MM.1S (cell line): Measurements from ENCODE around the gene TRAF3IP1.

ENCODE experiments used
- DNase-seq: peaks from one replicate; pipeline ENCODE4 v3.0.0-alpha.2; 2015
- H2AFZ ChIP-seq: fragments of 300-600 bp; sonication (generic); 2 replicates; pipeline ENCODE4 v1.6.0; 2016; ENCODE audit warnings: antibody characterized with exemption, low read length
- H3F3A ChIP-seq: fragments of 300-600 bp; sonication (generic); 2 replicates; pipeline ENCODE4 v1.6.1; 2016; ENCODE audit warnings: mild to moderate bottlenecking, antibody characterized with exemption, low read length, moderate library complexity, mixed read lengths; ENCODE audit not compliant: insufficient read depth
- H3K27ac ChIP-seq: fragments of 300-600 bp; sonication (generic); 2 replicates; pipeline ENCODE4 v1.5.1; 2016; ENCODE audit warnings: mild to moderate bottlenecking, low read length
- H3K27me3 ChIP-seq: fragments of 300-600 bp; sonication (generic); replicated peaks from 2 replicates; pipeline ENCODE4 v1.6.0; 2016; ENCODE audit warnings: low read length; ENCODE audit not compliant: insufficient read depth
- H3K36me3 ChIP-seq: fragments of 300-600 bp; sonication (generic); replicated peaks from 2 replicates; pipeline ENCODE4 v1.6.1; 2016; ENCODE audit warnings: mild to moderate bottlenecking, low read length, mixed read lengths; ENCODE audit not compliant: insufficient read depth
- H3K4me1 ChIP-seq: fragments of 300-600 bp; sonication (generic); 2 replicates; pipeline ENCODE4 v1.6.1; 2016; ENCODE audit warnings: low read length, mixed read lengths
- H3K4me2 ChIP-seq: fragments of 300-600 bp; sonication (generic); 2 replicates; pipeline ENCODE4 v1.6.0; 2016; ENCODE audit warnings: low read depth, low read length
- H3K4me3 ChIP-seq: fragments of 300-600 bp; sonication (generic); 2 replicates; pipeline ENCODE4 v1.5.1; 2016; ENCODE audit warnings: low read length, mixed read lengths
- H3K79me2 ChIP-seq: fragments of 300-600 bp; sonication (generic); 2 replicates; pipeline ENCODE4 v1.6.1; 2016; ENCODE audit warnings: mixed run types, low read length, mixed read lengths
- H3K9ac ChIP-seq: fragments of 300-600 bp; sonication (generic); 2 replicates; pipeline ENCODE4 v1.6.1; 2016; ENCODE audit warnings: low read length, mixed read lengths
- H3K9me2 ChIP-seq: fragments of 300-600 bp; sonication (generic); replicated peaks from 2 replicates; pipeline ENCODE4 v1.6.1; 2016; ENCODE audit warnings: mild to moderate bottlenecking, low read length, mixed read lengths; ENCODE audit not compliant: insufficient read depth
- H3K9me3 ChIP-seq: fragments of 300-600 bp; sonication (generic); replicated peaks from 2 replicates; pipeline ENCODE4 v1.6.1; 2016; ENCODE audit warnings: mild to moderate bottlenecking, low read length, mixed read lengths; ENCODE audit not compliant: insufficient read depth
- H4K20me1 ChIP-seq: fragments of 300-600 bp; sonication (generic); 2 replicates; pipeline ENCODE4 v1.6.1; 2016; ENCODE audit warnings: mild to moderate bottlenecking, low read length, moderate library complexity, mixed read lengths; ENCODE audit not compliant: insufficient read depth
- EZH2 ChIP-seq: fragments of 300-600 bp; sonication (generic); optimal IDR thresholded peaks from 2 replicates; pipeline ENCODE3; 2017; ENCODE audit warnings: low read depth, mild to moderate bottlenecking, antibody characterized with exemption, low read length, mixed read lengths
- EZH2phosphoT487 ChIP-seq: fragments of 300-600 bp; sonication (generic); IDR thresholded peaks from 2 replicates; pipeline ENCODE4 v1.6.1; 2018; ENCODE audit warnings: antibody characterized with exemption, low read length
- TF ChIP-seq, protein P1 (sequence below): fragments of 300-600 bp; sonication (generic); IDR thresholded peaks from 2 replicates; pipeline ENCODE4 v1.5.1; 2016; ENCODE audit warnings: antibody characterized with exemption, low read length, mixed read lengths

TRAF3IP1 gene

DNA sequence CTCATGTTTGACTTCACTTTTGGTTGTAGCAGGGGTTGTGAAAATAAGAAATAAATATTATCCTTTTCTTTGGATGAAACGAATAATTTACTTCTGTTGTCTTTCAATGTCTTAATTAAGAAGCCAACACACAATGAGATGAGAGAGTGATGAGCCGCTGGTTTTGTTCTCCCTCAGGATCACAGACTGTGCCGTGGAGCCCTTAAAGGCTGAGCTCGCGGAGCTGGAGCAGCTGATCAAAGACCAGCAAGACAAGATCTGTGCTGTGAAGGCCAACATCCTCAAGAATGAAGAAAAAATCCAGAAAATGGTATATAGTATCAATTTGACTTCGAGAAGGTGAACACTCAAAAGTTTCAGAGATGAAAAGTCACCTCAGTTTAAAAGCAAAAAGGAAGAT is 78.3 kb downstream of the TRAF3IP1 start:
- Histone ChIP-seq H3K27me3 (no peaks in the 10 kb centered on the region), H3K36me3 (no peaks in the 10 kb centered on the region), H4K20me1 (no peaks in the 10 kb centered on the region), H3K4me3 (no peak overlapping the region), H3K9ac (no peak overlapping the region), H3K9me2 (no peaks in the 10 kb centered on the region), H3F3A (no peaks in the 10 kb centered on the region), H2AFZ (no peak overlapping the region), H3K4me2 (no peak overlapping the region), H3K4me1 (no peaks in the 10 kb centered on the region), H3K27ac (no peak overlapping the region), H3K9me3 (no peaks in the 10 kb centered on the region), H3K79me2 (no peaks in the 10 kb centered on the region)
- TF ChIP-seq, protein P1, sequence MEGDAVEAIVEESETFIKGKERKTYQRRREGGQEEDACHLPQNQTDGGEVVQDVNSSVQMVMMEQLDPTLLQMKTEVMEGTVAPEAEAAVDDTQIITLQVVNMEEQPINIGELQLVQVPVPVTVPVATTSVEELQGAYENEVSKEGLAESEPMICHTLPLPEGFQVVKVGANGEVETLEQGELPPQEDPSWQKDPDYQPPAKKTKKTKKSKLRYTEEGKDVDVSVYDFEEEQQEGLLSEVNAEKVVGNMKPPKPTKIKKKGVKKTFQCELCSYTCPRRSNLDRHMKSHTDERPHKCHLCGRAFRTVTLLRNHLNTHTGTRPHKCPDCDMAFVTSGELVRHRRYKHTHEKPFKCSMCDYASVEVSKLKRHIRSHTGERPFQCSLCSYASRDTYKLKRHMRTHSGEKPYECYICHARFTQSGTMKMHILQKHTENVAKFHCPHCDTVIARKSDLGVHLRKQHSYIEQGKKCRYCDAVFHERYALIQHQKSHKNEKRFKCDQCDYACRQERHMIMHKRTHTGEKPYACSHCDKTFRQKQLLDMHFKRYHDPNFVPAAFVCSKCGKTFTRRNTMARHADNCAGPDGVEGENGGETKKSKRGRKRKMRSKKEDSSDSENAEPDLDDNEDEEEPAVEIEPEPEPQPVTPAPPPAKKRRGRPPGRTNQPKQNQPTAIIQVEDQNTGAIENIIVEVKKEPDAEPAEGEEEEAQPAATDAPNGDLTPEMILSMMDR = no peak
- TF ChIP-seq EZH2phosphoT487 (no peak), EZH2 (no peak)
- DNase-seq = no peak

DNA sequence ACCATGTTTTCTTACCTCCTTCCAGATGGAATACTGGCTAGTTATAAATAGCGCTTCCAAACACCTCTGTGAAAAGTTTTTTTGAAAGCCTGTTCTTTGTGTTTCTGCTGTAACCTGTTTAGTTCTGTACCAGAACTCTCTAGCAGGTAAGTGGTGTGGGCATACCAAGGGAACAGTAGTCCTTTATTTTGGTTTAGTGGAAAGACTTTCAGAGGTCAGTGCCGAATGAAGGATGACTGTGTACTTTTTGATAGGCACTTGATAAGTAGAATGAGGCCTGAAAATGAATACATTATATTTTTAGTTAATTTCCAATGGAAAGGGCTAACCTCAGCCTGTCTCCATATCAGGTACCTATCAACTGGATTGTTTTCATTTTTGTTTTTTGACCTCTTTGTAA is 78.8 kb downstream of the TRAF3IP1 start:
- no peak overlapping the region for H3K4me2 ChIP-seq
- TF ChIP-seq EZH2 (no peak), EZH2phosphoT487 (no peak)
- TF ChIP-seq, protein P1 = no peak
- no peaks in the 10 kb centered on the region for H3K9me3 ChIP-seq
- no peak overlapping the region for H3K4me3 ChIP-seq
- no peaks in the 10 kb centered on the region for H3K27me3 ChIP-seq
- no peak overlapping the region for H2AFZ ChIP-seq
- no peak for DNase-seq
- no peak overlapping the region for H3K27ac ChIP-seq
- no peaks in the 10 kb centered on the region for H3K4me1 ChIP-seq
- no peaks in the 10 kb centered on the region for H3K36me3 ChIP-seq
- H3K9ac ChIP-seq = no peak overlapping the region
- no peaks in the 10 kb centered on the region for H3K9me2 ChIP-seq
- H3F3A ChIP-seq = no peaks in the 10 kb centered on the region
- H3K79me2 ChIP-seq = no peaks in the 10 kb centered on the region
- no peaks in the 10 kb centered on the region for H4K20me1 ChIP-seq

DNA sequence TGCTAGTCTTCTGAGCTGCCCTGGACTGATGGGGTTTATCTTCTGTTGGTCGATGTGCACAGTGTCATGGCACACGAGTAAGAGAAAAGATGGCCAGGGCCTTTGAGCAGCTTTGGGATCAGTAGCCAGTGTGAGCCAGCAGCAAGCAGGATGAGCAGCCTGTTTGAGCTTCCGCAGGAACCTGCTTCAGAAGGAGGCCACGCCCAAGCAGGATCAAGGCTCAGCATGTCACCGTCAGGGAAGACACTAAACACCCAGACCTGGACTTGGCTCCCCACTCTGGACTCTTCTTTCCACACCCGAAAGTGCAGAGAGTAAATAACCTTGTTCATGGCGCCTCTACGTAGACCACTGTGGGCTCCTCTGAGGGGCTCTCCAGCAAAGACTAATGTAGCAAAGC is 81.2 kb downstream of the TRAF3IP1 start:
- H3F3A ChIP-seq = no peaks in the 10 kb centered on the region
- DNase-seq = no peak
- H3K79me2 ChIP-seq = no peaks in the 10 kb centered on the region
- no peaks in the 10 kb centered on the region for H3K9me3 ChIP-seq
- no peaks in the 10 kb centered on the region for H3K36me3 ChIP-seq
- no peak overlapping the region for H3K9ac ChIP-seq
- H3K27me3 ChIP-seq = no peaks in the 10 kb centered on the region
- no peak overlapping the region for H2AFZ ChIP-seq
- TF ChIP-seq, protein P1 = no peak
- TF ChIP-seq EZH2phosphoT487 = no peak
- no peak for TF ChIP-seq EZH2
- H3K27ac ChIP-seq = no peak overlapping the region
- H3K9me2 ChIP-seq = no peaks in the 10 kb centered on the region
- H4K20me1 ChIP-seq = no peaks in the 10 kb centered on the region
- H3K4me3 ChIP-seq = no peak overlapping the region
- H3K4me2 ChIP-seq = no peak overlapping the region
- H3K4me1 ChIP-seq = no peaks in the 10 kb centered on the region
